GM21737 (cell line): ENCODE data around the gene RRBP1.

Experiments
- ATAC-seq: cut with Tn5 transposase; IDR thresholded peaks from one replicate; pipeline ENCODE4 v1.9.1; 2021; ENCODE audit warnings: mild to moderate bottlenecking, moderate library complexity; ENCODE audit not compliant: unreplicated experiment

The RRBP1 gene

DNA sequence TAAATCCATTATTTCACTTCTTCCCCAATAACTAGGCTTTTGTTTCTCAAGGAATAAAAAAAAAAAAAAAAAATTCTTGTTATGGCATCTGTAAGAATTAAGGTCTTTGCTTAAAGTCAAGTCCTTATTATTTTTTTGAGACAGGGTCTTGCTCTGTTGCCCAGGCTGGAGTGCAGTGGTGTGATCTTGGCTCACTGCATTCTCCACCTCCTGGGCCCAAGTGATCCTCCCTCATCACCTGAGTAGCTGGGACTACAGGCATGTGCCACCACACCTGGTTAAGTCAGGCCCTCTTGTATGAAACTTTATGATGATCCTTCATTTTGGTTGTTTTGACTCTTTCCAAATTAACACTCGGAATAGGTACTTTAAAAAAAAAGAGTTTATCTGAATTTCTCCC lies 94.9 kb downstream of the RRBP1 start:
- ATAC-seq: no peak

DNA sequence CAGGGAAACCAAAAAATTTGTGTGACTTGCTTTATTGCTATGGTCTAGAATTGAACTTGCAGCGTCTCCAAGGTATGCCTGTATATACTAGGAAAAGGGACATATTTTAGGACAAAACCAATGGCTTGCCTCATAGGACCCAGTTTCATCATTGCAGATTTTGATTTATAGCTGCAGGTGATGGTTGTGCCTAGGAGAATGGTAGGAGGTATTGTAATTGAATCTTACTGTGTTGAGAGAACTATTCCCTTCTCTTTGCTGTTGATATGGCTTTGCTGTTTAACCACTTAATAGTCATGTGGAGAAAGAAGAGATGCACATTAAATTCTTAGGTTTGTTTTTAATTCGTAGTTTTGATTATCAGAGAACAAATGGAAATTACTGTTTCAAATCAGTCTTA lies 95.8 kb downstream of the RRBP1 start:
- ATAC-seq: no peak

DNA sequence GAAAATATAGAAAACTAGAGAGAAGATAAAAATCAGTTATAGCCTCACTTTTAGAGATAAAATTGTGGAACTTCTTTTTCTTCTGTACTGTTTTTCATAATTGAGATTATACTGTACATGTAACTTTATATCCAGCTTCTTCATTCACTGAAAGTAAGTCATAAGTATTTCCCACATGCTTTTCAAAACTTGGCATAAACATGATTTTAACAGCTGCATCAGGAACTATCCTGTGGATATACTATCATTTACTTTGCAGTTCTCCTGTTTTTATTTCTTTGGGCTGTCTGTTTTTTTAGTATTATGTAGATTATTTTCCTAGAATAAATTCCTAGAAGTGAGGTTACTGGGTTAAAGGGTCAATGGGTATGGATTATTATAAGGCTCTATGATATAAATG lies 97.4 kb downstream of the RRBP1 start:
- no peak for ATAC-seq

DNA sequence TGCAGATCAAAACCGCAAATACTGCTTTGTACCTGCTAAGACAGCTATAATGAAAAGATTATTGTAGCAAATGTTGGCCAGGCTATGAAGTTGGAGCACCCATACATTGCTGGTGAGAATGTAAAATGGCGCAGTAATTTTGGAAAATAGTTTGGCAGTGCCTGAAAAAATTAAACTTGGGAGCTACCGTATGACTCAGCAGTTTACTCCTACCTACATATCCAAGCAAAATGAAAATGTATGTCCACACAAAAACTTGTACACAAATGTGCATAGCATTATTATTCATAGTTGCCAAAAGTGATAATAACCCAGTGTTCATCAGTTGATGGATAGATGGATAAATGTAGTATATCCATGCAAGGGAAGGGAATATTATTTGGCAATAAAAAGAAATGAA lies 98.9 kb downstream of the RRBP1 start:
- ATAC-seq: no peak

DNA sequence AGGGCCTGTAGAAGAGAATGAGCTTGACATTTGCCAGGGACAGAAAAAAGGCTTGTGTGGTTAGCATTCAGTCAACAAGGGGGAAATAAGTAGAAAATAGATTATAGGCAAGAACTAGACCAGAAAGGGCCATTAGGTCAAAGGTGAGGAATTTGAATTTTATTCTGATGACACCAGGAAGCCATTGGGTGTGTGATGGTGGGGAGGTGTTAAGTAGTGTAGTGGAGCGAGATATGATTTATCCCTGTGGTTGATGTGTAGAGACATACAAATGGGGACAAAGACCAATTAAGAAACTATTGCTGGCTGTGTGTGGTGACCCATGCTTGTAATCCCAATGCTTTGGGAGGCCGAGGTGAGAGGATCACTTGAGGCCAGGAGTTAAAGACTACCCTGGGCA lies 101.1 kb downstream of the RRBP1 start:
- no peak for ATAC-seq

DNA sequence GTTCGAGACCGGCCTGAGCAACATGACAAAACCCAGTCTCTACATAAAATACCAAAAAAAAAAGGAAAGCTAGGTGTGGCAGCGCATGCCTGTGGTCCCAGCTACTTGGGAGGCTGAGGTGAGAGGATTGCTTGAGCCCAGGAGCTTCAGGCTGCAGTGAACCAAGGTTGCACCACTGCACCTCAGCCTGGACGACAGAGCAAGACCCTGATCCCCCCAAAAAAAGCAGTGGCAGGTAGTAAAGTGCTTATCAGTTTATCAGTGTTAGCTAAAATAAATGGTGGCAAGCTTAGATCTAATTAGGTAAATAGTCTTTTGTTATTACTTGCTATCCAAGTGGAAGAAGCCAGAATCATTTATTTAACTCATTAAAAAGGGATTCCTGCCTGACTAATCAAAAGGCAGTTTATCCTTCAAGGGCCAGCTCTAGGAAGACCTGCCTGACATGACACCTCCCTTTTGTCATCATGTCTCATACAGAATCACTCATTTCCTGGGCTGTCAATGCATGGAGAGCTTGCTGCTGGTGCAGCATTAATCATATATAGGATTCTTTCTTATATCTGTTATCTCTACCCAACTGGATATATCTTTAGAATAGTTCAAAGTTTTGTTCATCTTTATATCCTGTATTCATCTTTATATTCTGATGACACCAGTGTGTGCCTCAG lies 102.5 kb downstream of the RRBP1 start:
- ATAC-seq: no peak

DNA sequence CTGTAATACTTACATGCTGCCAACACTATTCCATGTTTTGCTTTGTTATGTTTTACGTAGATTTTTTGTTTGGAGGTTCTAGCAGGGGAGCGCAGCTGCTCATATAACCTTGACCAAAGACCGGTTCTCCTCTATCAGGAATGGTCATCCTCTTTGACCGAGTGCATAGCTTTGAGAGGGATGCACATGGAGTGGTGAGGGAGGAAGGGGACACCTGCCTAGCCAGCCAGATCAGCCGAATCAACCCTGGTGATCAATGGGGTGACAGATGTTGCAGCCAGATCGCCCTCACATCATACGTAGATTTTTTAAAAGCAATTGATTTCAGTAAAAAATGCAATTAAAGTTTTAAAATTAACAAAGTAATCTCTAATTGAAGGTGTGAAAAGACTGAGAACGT lies 105.8 kb downstream of the RRBP1 start:
- ATAC-seq: no peak

DNA sequence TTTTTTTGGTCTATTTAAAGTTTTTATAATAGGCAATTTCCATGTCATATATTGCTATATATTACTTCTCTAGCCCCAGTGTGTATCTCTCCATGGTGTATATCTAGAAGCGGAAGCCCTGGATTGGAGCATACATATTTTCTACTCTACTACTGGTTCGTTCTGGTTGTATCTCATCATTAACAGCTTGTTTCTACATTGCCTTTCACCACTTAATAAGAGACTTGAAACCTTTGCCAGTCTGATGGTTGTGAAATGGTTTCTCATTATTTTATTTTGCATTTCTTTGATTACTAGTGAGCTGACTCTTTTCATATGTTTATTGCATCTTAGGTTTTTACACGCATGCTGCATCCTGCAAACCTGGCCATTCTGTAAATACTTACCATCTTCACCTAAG lies 108.6 kb downstream of the RRBP1 start:
- no peak for ATAC-seq

DNA sequence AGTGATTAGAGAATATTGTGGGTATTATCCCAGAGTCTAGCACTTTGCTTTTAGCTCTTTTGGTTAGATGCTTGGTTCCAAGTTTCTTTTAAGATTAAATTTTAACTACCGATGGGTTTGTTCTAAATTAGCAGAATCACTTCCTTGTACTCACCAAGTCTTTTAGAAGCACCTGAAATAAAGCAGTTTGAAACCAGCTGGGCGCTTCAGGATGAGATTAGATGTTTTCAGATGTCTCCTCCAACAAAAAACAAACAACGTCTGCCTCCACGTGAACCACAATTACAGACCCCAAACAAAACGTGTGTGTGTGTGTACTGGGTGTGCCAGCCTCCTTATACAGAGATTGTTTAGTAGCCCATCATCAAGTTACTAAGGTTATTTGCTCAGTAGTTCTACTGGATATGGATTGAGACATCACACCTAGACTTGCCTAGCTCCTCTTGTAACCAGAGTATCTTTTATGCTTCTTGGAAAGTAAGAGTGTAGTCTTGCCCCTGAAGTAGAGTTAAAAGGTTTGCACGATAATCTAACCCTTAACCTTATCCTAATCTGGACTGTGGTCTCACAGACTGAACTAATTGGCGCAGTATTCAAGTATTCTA lies 109.9 kb downstream of the RRBP1 start:
- no peak for ATAC-seq

DNA sequence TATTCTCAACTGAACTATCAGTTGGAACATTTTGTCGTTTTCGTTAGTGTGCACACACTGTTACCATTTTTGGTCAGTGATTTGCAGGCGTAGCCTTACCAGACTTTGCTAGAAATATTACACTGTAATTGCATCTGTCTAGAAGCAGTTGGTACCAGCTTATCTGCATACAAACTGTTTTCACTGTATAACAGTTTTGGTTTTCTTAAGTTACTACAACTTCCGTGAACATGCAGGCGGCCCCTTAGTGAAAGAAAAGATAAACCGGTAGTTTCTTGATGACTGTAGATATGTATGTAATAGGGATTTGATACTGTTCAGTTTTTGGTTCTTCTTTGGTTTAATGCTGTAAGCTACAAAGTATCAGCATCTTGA lies 110.9 kb downstream of the RRBP1 start:
- peak; percentile 36 for ATAC-seq

DNA sequence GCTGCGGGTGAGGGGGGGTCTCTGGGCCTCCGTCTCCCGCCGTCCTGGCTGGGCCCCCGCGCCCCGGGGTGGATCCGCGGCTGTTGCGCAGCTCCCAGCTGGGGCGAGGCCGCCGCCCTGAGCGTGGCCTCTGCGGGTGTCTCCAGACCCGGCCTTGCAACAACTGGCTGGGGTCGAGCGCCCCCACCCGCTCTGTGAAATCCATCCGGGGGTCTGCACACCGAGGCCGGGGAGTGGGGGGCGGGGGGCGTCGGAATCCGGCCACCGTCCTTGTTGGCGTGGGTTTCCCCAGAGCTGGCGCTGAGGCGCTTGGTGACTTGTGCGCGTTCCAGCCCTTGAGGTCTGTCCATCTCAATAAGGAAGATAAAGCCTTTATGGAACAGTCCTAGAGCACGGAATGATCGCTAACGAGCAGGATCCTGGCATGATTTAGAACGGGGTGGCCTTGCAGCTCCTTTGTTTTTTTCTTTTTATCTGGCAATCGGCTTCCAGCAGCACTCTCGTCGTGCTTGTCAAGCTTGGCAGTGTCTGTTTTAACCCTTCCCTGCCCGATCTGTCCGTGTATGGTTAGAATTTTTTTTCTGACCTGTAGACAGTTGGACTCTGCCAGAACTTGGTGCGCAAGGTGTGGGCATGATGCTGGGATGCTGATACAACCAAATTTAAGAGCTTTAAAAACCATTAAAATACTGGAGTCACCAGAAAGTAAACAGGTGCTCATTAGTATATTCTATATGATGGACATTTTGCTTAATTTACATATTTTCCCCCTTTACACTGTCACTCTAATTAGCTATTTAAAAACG lies 111.5 kb downstream of the RRBP1 start:
- ATAC-seq: peak; percentile 6

DNA sequence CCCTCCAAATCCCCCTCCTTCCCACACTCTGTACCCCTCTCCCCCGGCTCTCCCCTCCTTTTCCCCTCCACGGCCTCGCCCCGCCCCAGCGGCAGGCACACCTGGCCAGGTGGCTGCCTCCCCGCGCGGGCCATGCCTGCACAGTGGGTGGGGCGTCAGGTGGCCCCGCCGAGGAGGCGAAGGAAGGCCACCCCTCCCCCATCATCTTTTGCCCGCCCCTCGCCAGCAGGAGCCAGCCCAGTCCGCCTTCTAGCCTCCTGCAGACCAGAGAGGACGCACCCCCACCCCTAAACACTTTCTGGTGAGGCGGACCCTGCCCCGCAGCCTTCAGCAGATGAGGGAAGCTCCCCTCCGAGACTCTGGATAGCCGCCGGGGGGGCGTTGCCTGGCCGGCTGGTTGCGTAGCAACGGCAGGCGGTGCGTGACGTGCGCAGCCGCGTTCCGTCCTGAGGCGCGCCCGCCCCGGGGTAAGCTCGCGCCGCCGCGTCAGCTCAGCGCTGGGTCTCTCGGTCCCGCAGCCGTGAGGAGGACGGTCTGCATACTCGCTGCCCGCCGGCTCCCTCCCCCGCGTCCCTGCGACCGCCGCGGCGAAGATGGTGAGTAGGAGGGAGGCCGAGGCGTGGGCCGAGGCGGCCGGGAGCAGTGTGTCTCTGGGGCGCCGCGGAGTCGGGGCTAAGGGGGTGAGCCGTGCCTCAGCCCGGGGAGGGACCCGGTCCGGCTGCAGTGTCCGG lies 112.3 kb downstream of the RRBP1 start, which contains the start of gene DSTN:
TSS of gene DSTN (plus strand) at position 460 of the 731 bp plus-strand sequence. CDS start at position 594, 134 bp downstream.
- peak; percentile 85 for ATAC-seq

DNA sequence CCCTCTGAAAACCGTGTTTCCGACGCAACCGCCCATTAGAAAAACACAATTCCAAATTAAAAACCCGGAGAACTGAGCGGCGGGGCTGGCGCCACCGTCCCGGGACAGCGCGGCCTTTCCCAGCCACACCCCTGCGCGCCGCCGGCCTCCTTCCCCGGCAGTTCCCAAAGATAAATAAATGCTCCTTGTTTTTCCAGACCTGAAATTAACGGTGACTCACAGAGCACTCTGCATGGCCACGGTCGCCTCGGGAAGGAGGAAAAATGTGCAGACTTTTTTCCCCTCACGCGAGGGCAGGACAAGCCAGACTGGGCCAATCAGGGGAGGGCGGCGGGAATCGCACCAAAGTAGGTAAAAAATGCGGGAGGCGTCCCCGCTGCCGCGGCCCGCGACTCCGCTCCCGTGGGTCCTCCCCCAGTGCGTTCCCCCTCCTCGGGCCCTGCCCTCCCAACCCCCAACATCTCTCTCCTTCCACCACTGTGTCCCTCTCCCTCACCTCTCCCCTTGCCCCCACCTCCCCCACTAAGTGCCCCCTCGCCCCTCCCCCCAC lies 113.0 kb downstream of the RRBP1 start:
- no peak for ATAC-seq

DNA sequence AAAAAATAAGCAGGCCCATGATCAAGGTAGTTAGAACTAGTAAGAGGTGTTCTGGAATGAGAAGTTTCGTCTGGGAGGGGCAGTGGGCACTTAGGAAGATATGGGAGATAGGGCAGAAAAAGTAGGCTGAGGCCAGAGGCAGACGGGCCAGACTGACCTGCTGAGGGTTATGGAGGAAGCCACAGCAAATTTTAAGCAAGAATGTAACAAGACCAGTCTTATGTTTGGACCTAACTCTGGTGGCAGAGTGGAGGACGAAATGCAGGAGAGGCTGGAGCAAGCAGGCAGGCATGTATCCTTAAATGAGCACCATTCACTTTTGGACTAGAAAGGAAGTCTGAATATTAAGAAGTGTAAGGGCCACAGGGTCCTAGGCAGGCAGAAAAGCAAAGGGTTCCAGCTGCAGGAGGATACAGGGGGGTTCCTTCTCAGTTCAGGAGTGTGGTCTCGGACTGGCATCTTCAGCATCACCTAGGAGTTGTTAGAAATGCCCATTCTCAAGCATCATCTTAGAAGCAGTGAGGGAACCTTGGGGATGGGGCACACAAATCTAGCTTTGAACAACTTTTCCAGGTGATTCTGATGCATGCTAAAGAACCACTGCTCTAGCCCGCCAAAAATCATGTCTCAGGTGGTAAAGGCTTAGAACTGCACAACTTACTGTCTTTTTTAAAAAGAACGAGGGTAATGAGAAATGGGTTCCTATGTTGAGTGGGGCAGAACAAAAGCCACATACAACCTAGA lies 113.8 kb downstream of the RRBP1 start:
- ATAC-seq: no peak

DNA sequence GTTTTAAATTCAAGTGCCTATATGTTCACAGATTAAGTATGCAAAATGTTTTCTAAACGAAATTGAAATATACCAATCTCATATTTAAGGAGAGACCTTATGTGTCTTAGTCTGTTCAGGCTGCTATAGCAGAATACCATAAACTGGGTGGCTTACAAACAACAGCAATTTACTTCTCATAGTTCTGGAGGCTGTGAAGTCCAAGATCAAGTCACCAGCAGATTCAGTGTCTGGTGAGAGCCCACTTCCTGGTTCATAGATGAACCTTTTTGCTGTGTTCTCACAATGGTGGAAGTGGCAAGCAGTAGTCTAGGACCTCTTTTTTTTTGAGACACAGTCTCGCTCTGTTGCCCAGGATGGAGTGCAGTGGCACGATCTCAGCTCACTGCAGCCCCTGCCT lies 115.7 kb downstream of the RRBP1 start:
- no peak for ATAC-seq

DNA sequence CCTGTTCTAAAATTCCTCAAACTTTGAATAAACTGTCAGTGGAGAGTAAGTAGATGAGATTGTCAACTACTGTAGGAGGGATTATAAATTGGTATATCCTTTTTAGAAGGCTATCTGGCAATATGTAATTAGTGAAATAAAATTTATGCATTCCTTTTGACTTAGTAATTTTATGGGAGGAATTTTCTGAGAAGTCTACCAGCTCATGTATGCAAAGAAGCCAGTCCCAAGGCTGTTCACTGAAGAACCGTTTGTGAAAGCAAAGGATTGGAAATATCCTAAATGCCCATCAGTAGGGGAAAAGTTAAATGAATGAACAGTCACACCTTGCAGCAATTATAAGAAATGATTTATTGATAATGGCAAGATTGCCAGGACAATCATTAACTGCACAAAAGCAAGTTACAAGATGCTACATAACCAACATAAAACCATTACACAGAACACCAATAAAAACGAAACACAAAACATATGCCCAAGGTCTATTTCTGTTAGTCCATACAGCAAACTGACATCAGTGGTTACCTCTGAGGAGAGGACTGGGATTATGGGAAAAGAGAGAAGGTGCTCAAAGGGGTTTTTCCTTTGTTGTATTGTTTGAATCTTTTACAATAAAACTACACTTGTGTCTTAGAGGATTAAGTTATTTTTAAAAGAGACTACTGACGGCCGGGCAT lies 116.7 kb downstream of the RRBP1 start:
- no peak for ATAC-seq
